Raji (cell line): ENCODE data around the gene TLCD3B.

Experiments used
- POLR2A ChIP-seq: IDR thresholded peaks from 2 replicates; pipeline ENCODE4 v1.6.1; 2011; ENCODE audit warnings: low read depth, low read length, control low read depth; ENCODE audit not compliant: insufficient read depth

TLCD3B gene

DNA sequence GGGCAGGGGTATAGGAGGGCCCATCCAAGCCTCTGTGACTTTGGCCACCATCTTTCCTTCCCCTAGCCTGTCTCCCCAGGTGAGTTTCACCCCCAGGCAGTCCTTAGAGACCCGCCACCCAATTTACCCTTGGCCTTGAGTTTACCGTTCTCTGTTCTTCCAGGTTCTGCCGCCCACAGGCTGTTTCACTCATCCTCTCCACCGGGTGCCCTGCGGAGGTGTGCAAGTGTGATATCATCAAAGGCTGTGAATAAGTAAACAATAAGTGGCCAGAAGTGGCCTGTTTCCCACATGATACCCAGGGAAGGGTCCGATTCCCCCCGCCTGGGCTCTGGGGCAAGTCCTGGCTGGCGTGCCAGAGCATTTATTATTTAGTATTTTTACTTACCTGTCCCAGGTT lies 15.1 kb upstream of the TLCD3B start:
- no peak for TF ChIP-seq POLR2A

GRCh38 chr16:30041841-30042240 lies 10.8 kb upstream of the TLCD3B start:
- no peak for TF ChIP-seq POLR2A

- TF ChIP-seq POLR2A: no peak
Observed at GRCh38 chr16:30040221-30040620, 9.2 kb upstream of the TLCD3B start.

DNA sequence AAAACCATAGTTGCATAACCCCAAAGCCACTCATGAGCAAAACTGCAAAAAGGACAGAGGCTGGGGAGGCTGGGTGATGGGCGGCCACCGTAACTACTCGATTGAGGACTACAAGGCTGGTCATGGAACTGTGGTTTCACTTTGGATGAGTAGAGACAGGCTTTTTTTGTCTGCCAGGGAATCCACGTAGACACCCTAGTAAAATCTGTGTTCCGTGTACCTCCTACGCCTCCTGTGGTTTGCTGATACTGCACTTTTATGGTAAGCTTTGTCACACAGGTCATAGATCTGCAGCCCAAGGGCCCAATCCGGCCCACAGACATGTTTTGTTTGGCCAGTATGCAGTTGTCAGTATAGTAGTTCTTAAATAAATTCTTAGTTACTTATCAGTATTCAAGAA lies 2.2 kb upstream of the TLCD3B start:
- TF ChIP-seq POLR2A: no peak

DNA sequence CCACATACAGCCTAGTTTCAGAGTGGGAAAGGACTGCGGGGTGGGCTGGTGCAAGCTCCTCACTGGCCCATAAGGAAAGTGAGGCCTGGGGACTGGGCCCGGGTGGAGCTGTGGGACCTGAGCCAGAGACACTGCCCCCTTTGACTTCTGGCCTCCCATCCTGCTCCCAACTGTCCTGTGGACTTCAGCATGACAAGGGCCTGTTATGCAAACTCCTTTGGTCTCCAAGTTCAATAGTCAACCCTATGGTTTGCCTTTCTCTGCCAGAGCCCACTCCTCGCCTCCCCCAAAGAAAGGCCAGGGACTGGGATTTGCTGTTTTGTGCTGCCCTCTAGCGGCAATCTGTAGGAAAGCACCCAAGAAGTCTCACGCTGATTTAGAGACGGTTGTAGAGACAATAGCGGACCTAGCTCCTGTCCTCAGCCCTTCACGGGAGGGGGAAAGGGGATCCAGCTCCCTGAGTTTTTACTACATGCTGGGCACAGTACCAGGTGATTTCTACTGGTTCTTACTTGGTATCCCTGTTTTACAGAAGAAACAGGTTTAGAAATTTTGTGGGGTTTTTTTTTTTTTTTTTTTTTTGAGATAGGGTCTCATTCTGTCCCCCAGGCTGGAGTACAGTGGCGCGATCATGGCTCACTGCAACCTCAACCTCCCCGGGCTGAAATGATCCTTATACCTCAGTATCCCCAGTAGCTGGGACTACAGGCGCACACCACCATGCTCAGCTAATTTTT lies 1.2 kb upstream of the TLCD3B start:
- TF ChIP-seq POLR2A: no peak

GRCh38 chr16:30031477-30031918 lies 427 bp upstream of the TLCD3B start:
- no peak for TF ChIP-seq POLR2A

- no peak for TF ChIP-seq POLR2A
Observed at GRCh38 chr16:30030011-30030685, 923 bp downstream of the TLCD3B start.

DNA sequence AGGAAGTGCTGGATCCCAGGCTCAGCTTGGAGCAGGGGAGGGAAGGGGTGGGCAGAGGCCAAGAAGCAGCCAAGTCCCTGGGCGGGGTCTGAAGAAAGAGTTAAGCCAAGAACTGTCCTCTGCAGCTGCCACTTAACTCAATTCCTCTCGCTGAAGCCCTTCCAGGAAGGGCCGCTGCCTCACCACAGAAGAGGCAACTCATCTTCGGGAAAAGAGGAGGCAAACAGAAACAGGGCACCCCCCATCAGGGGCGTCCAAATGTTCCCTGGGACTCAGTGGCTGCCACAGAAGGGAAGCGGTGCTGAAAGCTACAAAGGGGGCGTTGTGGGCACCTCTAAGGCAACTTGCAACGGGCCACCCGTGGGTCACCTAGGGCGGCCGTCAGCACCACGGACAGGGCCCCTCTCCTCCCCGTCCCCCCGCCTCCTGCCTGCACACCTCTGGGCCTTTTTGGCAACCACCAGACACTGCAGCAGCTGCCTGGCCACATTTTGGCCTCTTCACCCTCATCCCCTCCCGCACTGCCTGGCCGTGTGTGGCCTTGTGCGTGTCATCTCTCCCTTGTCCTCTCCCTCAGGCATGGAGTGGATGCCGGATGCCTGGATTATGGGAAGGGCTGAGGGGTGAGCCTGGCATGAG lies 2.5 kb downstream of the TLCD3B start:
- no peak for TF ChIP-seq POLR2A

GRCh38 chr16:30027588-30028437 lies 3.3 kb downstream of the TLCD3B start:
- TF ChIP-seq POLR2A: no peak

GRCh38 chr16:30026449-30026848 lies 4.6 kb downstream of the TLCD3B start:
- TF ChIP-seq POLR2A: no peak

GRCh38 chr16:30025574-30025973 lies 5.5 kb downstream of the TLCD3B start:
- no peak for TF ChIP-seq POLR2A

GRCh38 chr16:30025156-30025555 lies 5.9 kb downstream of the TLCD3B start:
- TF ChIP-seq POLR2A: no peak

DNA sequence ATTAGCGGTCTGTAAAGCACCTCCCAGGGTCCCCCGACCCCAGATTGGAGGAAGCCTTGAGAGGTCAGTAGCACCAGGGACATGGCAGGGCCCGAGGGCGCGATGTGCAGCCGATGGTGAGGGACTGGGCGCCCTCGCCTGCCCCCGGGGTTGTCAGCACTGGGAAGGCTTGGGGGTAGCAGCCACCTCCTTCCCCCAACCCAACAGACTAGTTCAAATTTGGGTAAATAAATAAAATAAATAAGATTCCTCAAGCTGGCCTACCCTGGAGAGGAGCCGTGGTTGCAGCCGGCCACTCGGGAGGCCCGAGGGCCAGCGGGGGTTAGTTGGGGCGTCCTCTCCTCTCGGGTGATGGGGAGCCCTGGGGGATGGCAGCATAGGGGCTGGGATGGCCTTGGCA lies 6.6 kb downstream of the TLCD3B start:
- TF ChIP-seq POLR2A: no peak

- no peak for TF ChIP-seq POLR2A
Observed at GRCh38 chr16:30023586-30023985, 7.5 kb downstream of the TLCD3B start.

DNA sequence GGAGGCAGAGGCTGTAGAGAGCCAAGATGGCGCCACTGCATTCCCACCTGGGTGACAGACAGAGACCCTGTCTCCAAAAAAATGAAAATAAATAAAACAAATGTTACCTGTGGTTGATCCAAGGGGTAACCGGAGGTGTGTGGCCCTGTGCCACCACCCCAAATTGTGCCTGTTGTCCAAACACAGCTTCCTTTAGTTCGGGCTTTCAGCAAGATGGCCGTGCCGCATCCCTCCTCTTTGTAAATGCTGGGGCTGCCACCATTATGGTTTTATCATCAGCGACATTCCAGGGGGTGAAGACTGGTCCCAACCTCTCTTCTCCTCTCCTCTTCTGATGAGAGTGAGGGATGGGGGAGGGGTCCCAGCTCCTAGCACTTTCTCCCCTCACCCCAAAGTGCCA lies 8.2 kb downstream of the TLCD3B start, which contains the start of gene C16orf92:
TSS of gene C16orf92 (plus strand) at position 312 of the 400 bp plus-strand sequence. CDS start 143 bp downstream, outside the sequence.
- TF ChIP-seq POLR2A: no peak
